Endothelial cell (in vitro differentiated cells): Measurements from ENCODE around the gene KRTAP27-1. TPM values are rescaled to one million over a fixed set of nuclear protein-coding genes. Genes with fewer than 3 reads are reported as not detected.

Experiments used
- DNase-seq: peaks from one replicate; pipeline ENCODE4 v3.0.0; 2021; ENCODE audit warnings: low spot score
- H3K27ac Mint-ChIP-seq: one replicate; pipeline ENCODE4 v1.8.0; 2021; ENCODE audit warnings: mixed read lengths, inconsistent platforms; ENCODE audit not compliant: unreplicated experiment
- H3K27me3 Mint-ChIP-seq: one replicate; pipeline ENCODE4 v1.8.0; 2021; ENCODE audit warnings: mild to moderate bottlenecking, moderate library complexity, mixed read lengths, inconsistent platforms; ENCODE audit not compliant: unreplicated experiment
- H3K36me3 Mint-ChIP-seq: one replicate; pipeline ENCODE4 v1.8.0; 2021; ENCODE audit warnings: mild to moderate bottlenecking, low read depth, mixed read lengths, inconsistent platforms; ENCODE audit not compliant: unreplicated experiment
- H3K4me1 Mint-ChIP-seq: one replicate; pipeline ENCODE4 v1.8.0; 2021; ENCODE audit warnings: mild to moderate bottlenecking, mixed read lengths, inconsistent platforms; ENCODE audit not compliant: unreplicated experiment
- H3K4me3 Mint-ChIP-seq: one replicate; pipeline ENCODE4 v1.8.0; 2021; ENCODE audit warnings: mild to moderate bottlenecking, mixed read lengths, inconsistent platforms; ENCODE audit not compliant: unreplicated experiment
- H3K9me3 Mint-ChIP-seq: one replicate; pipeline ENCODE4 v1.8.0; 2021; ENCODE audit warnings: mixed read lengths, inconsistent platforms; ENCODE audit not compliant: unreplicated experiment
- total RNA-seq: library from RNA; stranded (reverse); fragmentation: NEBNext Ultra II Directional; extraction: Animal tissue kit (Norgen Biotek cat#: 25700); gene quantifications from one replicate; pipeline ENCODE4 v1.2.1, GENCODE V29; 2021; ENCODE audit not compliant: unreplicated experiment
- TF ChIP-seq, protein P1 (sequence below): fragments of 200-600 bp; sonication (generic); IDR thresholded peaks from one replicate; pipeline ENCODE4 v1.5.0; 2021; ENCODE audit warnings: antibody characterized with exemption; ENCODE audit not compliant: unreplicated experiment

Gene KRTAP27-1
- total RNA-seq, 1 donor from 2014 or later: not detected

DNA sequence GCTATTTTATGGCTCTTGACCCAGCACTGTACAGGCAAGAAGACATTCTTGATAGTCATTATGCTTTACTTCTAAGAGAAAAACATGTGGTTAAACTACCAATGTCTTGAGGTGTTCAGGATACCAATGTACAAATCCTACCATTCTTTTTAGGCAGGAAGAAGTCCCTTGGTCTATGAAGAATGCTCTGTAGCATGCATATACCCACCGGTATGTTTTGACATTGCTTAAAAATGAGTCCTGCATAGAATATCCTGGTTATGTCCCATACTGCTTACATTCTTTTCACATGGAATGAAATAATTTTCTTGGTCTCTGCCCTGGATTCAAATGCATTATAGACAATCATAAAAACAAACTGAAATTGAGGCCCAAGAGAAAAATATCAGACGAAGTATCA is 4.8 kb downstream of the KRTAP27-1 start:
- Mint-ChIP-seq H3K9me3 (no peaks in the 10 kb centered on the region), H3K4me1 (no peaks in the 10 kb centered on the region), H3K27me3 (no peaks in the 10 kb centered on the region), H3K4me3 (no peak overlapping the region), H3K27ac (no peak overlapping the region), H3K36me3 (no peaks in the 10 kb centered on the region)
- DNase-seq: no peak
- TF ChIP-seq, protein P1, sequence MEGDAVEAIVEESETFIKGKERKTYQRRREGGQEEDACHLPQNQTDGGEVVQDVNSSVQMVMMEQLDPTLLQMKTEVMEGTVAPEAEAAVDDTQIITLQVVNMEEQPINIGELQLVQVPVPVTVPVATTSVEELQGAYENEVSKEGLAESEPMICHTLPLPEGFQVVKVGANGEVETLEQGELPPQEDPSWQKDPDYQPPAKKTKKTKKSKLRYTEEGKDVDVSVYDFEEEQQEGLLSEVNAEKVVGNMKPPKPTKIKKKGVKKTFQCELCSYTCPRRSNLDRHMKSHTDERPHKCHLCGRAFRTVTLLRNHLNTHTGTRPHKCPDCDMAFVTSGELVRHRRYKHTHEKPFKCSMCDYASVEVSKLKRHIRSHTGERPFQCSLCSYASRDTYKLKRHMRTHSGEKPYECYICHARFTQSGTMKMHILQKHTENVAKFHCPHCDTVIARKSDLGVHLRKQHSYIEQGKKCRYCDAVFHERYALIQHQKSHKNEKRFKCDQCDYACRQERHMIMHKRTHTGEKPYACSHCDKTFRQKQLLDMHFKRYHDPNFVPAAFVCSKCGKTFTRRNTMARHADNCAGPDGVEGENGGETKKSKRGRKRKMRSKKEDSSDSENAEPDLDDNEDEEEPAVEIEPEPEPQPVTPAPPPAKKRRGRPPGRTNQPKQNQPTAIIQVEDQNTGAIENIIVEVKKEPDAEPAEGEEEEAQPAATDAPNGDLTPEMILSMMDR: no peak

DNA sequence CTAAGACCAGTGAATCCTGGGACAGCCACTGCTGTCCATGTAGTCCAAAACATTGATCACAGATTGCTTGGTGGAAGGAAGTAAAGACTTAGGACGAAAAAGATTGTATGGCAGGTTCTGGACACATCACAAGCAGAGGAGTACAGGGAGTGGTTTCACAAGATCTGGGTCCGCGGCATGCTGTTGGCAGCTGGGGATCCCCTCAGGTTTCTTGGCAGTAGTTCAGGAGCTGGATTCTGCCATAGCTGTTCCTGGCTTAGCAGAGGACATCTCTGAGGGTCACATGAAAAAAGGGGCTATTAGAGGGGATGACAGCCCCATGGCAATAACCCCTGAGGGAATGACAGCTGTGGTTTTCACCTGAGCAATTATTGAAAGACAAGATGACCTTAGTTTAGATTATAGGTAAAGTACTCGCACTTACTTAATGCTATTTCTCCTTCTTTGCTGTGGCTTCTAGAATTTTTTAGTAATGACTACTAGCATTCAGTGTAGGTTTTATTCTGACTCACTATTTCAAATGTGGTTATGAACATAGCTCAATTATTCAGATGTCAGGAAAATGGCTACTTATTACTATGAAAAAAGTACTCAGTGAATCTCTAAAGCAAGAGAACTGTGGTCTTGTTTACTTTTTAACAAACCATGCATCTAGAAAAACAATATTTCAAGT is 8.2 kb downstream of the KRTAP27-1 start:
- Mint-ChIP-seq H3K4me1 (no peaks in the 10 kb centered on the region), H3K4me3 (no peak overlapping the region), H3K27me3 (no peaks in the 10 kb centered on the region), H3K36me3 (no peaks in the 10 kb centered on the region), H3K27ac (no peak overlapping the region), H3K9me3 (no peaks in the 10 kb centered on the region)
- DNase-seq: no peak
- TF ChIP-seq, protein P1: no peak

DNA sequence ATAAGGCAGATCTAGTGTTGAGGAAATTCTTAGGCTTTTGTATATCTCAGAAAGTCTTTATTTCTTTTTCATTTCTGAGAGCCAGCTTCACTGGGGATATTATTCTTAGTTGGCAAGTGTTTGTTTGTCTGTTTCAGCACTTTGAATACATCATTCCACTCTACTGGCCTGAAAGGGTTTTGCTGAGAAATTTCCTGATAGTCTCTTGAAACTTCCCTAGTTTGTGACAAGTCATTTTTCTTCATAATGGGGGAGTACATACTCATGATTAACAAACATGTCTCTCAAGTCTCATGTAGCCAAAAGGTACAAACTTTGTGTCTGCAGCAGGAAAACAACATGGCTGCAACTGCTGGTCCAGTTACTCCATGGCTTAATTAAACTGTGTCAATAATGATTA is 11.1 kb downstream of the KRTAP27-1 start:
- H3K36me3 Mint-ChIP-seq: no peaks in the 10 kb centered on the region
- no peak overlapping the region for H3K27ac Mint-ChIP-seq
- H3K27me3 Mint-ChIP-seq: no peaks in the 10 kb centered on the region
- no peak for DNase-seq
- TF ChIP-seq, protein P1: no peak
- no peaks in the 10 kb centered on the region for H3K4me1 Mint-ChIP-seq
- no peaks in the 10 kb centered on the region for H3K9me3 Mint-ChIP-seq
- H3K4me3 Mint-ChIP-seq: no peak overlapping the region

DNA sequence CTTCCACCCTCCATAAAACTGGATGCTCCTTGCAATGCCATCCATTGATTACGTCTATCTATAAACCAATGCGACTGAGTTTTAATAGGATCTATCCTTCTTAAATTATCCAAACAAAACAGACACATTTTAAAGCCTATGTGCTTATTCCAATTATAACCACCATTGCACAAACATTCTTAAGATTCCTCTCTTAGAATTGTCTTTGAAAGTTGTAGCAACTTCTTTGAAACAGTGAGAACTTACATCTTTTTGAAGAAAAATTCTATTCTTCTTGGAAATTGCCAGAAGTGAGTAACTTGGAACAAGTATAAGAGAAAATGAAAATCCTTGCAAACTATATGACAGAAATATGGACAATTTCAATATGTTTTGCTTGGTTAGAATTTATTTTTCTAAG is 17.3 kb downstream of the KRTAP27-1 start, which contains the start of gene KRTAP26-1:
Gene KRTAP26-1 (minus strand): TSS at position 101 of the 400 bp plus-strand sequence. CDS start 280 bp downstream, outside the sequence.
- DNase-seq: no peak
- Mint-ChIP-seq H3K36me3 (no peaks in the 10 kb centered on the region), H3K27ac (no peak within 1 kb of the TSS), H3K9me3 (no peaks in the 10 kb centered on the region), H3K4me3 (no peak within 1 kb of the TSS), H3K4me1 (peaks cover 7% of the 10 kb centered on the region), H3K27me3 (no peaks in the 10 kb centered on the region)
- TF ChIP-seq, protein P1: no peak

DNA sequence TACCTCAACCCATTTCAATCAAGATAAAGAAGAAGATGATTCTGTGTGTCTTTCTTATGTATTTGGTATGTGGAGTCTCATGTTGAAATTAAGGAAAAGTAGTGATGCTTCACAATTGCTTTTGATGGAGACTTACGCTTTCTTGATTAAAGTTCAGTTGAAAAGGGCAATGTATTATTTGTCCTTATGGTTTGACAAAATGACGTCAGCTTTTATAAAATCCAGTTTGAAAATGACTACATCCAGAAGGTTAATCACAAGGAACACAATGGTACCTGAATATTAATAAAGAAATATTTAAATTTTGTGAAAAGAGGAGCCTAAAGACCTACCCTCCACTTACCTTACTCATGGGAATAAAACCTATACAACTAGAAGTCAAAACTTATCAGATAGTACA is 21.8 kb downstream of the KRTAP27-1 start:
- no peaks in the 10 kb centered on the region for H3K27me3 Mint-ChIP-seq
- TF ChIP-seq, protein P1: no peak
- H3K36me3 Mint-ChIP-seq: no peaks in the 10 kb centered on the region
- peaks cover 7% of the 10 kb centered on the region for H3K4me1 Mint-ChIP-seq
- H3K9me3 Mint-ChIP-seq: no peaks in the 10 kb centered on the region
- no peak overlapping the region for H3K4me3 Mint-ChIP-seq
- no peak for DNase-seq
- H3K27ac Mint-ChIP-seq: no peak overlapping the region
